ENCODE data around the gene TMEM72.

DNA sequence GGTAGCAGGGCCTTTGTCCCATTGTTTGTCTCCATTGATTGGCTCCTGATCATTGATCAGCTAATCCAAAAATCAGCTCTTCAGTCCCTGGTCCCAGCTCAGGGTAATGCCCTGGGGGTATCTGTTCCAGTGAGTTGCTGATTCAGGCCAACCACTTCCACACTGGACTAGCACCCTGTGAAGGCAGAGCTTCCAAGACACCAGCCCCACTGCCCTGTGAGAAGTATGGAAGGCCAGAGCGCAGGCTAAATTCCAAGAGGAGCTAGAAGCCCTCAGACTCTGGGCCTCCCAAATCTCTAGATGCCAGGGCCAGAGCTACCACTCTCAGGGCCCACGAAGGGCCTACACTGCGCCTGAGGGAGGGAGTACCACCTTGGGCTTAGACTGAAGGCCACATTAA, 10.4 kb downstream of the TMEM72 start:
- no peak for TF ChIP-seq RAD21 (IDR thresholded peaks at IDR 0.05; ENCODE audit: low read depth)
- TF ChIP-seq POLR2A (IDR thresholded peaks at IDR 0.05; ENCODE audit: borderline replicate concordance, extremely low read depth, insufficient read depth, insufficient read length), result no peak
- no peak for TF ChIP-seq JUND (IDR thresholded peaks at IDR 0.05)
- TF ChIP-seq CEBPB (IDR thresholded peaks at IDR 0.05; ENCODE audit: low read depth), result no peak
- TF ChIP-seq, protein P1, sequence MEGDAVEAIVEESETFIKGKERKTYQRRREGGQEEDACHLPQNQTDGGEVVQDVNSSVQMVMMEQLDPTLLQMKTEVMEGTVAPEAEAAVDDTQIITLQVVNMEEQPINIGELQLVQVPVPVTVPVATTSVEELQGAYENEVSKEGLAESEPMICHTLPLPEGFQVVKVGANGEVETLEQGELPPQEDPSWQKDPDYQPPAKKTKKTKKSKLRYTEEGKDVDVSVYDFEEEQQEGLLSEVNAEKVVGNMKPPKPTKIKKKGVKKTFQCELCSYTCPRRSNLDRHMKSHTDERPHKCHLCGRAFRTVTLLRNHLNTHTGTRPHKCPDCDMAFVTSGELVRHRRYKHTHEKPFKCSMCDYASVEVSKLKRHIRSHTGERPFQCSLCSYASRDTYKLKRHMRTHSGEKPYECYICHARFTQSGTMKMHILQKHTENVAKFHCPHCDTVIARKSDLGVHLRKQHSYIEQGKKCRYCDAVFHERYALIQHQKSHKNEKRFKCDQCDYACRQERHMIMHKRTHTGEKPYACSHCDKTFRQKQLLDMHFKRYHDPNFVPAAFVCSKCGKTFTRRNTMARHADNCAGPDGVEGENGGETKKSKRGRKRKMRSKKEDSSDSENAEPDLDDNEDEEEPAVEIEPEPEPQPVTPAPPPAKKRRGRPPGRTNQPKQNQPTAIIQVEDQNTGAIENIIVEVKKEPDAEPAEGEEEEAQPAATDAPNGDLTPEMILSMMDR (IDR thresholded peaks at IDR 0.05 in 2 of 3, conservative IDR thresholded peaks at IDR 0.05 in 1 of 3; ENCODE audit: borderline replicate concordance in 1 of 3, insufficient read depth in 1 of 3, low read depth in 2 of 3, low read length in 2 of 3), result no peak
- no peak for TF ChIP-seq YY1 (IDR thresholded peaks at IDR 0.05; ENCODE audit: extremely low read depth, insufficient replicate concordance, low read depth, low read length)
- TF ChIP-seq SIN3A (IDR thresholded peaks at IDR 0.05; ENCODE audit: low read depth), result no peak
- TF ChIP-seq ZFX (IDR thresholded peaks at IDR 0.05), result no peak
- TF ChIP-seq SP1 (IDR thresholded peaks at IDR 0.05; ENCODE audit: low read depth), result no peak
- TF ChIP-seq, protein P2, sequence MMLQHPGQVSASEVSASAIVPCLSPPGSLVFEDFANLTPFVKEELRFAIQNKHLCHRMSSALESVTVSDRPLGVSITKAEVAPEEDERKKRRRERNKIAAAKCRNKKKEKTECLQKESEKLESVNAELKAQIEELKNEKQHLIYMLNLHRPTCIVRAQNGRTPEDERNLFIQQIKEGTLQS (IDR thresholded peaks at IDR 0.05), result no peak
- TF ChIP-seq POLR2AphosphoS5 (IDR thresholded peaks at IDR 0.05; ENCODE audit: low read depth, low read length), result no peak
- no peak for TF ChIP-seq EZH2 (IDR thresholded peaks at IDR 0.05)
- TF ChIP-seq TCF7L2 (IDR thresholded peaks at IDR 0.05; ENCODE audit: borderline replicate concordance, extremely low read depth, insufficient read depth, insufficient read length), result no peak
- TF ChIP-seq, protein P3, sequence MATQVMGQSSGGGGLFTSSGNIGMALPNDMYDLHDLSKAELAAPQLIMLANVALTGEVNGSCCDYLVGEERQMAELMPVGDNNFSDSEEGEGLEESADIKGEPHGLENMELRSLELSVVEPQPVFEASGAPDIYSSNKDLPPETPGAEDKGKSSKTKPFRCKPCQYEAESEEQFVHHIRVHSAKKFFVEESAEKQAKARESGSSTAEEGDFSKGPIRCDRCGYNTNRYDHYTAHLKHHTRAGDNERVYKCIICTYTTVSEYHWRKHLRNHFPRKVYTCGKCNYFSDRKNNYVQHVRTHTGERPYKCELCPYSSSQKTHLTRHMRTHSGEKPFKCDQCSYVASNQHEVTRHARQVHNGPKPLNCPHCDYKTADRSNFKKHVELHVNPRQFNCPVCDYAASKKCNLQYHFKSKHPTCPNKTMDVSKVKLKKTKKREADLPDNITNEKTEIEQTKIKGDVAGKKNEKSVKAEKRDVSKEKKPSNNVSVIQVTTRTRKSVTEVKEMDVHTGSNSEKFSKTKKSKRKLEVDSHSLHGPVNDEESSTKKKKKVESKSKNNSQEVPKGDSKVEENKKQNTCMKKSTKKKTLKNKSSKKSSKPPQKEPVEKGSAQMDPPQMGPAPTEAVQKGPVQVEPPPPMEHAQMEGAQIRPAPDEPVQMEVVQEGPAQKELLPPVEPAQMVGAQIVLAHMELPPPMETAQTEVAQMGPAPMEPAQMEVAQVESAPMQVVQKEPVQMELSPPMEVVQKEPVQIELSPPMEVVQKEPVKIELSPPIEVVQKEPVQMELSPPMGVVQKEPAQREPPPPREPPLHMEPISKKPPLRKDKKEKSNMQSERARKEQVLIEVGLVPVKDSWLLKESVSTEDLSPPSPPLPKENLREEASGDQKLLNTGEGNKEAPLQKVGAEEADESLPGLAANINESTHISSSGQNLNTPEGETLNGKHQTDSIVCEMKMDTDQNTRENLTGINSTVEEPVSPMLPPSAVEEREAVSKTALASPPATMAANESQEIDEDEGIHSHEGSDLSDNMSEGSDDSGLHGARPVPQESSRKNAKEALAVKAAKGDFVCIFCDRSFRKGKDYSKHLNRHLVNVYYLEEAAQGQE (IDR thresholded peaks at IDR 0.05; ENCODE audit: low read depth), result no peak

Data from HCT116 (cell line).